ENCODE measurements around the gene ARID5B. TPM values are rescaled to one million over a fixed set of nuclear protein-coding genes. Genes with fewer than 3 reads are reported as not detected.

Gene ARID5B
- total RNA-seq, 1 donor from 2014 or later = 63.7 TPM

GRCh38 chr10:61904733-61905725, 3.5 kb downstream of the ARID5B start:
- DNase-seq (ENCODE audit: low spot score) = no peak

GRCh38 chr10:61905837-61906561, 4.5 kb downstream of the ARID5B start:
- DNase-seq (ENCODE audit: low spot score) = no peak

DNA sequence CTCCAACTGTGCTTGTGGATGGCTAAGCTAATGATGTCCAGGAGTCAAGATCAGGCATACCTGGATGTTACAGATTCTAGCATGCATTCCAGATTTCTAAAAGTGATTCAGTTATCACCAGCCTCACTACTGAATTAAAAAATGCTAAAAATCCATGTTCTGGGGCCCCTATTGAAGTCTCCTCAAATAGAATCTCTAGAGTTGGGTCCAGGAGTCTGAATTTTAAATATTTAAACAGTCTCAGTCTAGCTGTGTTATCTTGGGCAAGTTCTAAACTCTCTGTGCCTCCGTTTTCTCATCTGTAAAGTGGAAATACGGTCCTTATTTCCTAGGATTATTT, 5.0 kb downstream of the ARID5B start:
- no peak for DNase-seq (ENCODE audit: low spot score)

GRCh38 chr10:61907011-61907410, 5.5 kb downstream of the ARID5B start:
- DNase-seq (ENCODE audit: low spot score) = no peak

GRCh38 chr10:61907587-61907986, 6.1 kb downstream of the ARID5B start:
- no peak for DNase-seq (ENCODE audit: low spot score)

GRCh38 chr10:61910226-61910805, 8.8 kb downstream of the ARID5B start:
- no peak for DNase-seq (ENCODE audit: low spot score)

DNA sequence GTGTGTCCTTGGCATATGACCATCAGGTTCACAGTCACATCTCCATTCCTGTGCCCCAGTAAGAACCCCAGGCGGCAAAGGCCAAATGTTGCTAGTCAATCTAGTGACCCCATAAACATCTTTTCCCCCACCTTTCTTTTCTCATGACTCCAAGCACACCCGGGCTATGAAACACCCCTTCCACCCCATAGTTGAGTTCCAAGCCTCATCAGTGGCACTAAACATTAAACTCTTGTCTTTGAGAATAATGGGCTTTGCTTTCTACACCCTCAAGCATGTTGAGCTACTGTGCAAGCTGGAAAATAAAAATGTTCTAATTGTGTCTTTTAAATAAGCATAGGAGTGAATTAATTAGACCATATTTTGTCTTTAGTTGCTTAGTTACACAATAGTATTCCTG, 9.4 kb downstream of the ARID5B start:
- DNase-seq (ENCODE audit: low spot score) = no peak

DNA sequence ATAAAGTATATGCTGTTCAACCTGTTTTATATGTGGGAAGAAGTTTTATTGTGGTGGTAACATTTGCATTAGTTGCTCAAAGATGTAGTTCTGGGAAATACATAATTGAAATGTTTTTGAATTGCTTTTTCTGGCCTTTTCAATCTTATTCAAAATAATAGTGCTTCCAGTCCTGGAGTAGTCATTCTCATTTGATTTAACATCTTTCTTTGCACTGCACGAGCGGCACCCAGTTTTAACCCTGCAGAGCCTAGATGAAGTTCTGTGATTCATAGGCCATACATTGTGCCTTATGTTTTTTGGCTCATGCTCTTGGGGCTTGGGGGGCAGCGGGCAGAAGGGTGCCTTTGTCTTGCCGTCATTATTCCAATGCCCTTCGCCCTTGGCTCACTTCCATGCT, 9.9 kb downstream of the ARID5B start:
- no peak for DNase-seq (ENCODE audit: low spot score)

- no peak for DNase-seq (ENCODE audit: low spot score)
These were observed 11.5 kb downstream of the ARID5B start for GRCh38 chr10:61912981-61913380.

GRCh38 chr10:61918140-61918539, 16.6 kb downstream of the ARID5B start:
- DNase-seq (ENCODE audit: low spot score) = no peak

- no peak for DNase-seq (ENCODE audit: low spot score)
These were observed 17.5 kb downstream of the ARID5B start for GRCh38 chr10:61918989-61919388.

DNA sequence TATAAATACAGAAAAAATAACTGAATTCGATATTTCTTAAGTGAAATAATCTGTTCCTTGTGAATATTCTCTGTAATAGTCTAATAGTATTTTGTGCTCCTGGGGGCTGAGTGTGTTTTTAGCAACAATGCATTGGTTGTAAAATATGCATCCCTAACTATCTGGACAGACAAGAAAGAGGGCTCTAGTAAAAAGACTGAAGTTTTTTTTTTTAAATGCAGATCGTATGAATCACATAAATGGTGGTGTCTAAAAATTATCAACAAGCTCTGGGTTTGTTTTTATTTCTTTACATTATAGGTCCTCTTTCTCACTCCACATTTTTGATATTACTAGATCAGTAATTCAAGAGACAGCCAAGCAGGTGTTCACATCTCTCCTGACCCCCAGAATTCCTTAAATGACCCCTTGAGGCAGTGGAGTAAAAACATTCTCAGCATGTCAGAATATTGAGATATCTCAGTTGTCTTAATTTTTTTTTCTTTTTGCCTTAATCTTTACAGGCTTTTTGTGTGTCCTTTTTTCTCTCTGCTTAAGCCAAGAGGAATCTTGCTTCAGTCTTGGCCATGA, 18.2 kb downstream of the ARID5B start:
- no peak for DNase-seq (ENCODE audit: low spot score)

- DNase-seq (ENCODE audit: low spot score) = no peak
These were observed 19.6 kb downstream of the ARID5B start for GRCh38 chr10:61921143-61921542.

GRCh38 chr10:61923210-61923949, 21.9 kb downstream of the ARID5B start:
- DNase-seq (ENCODE audit: low spot score) = no peak

DNA sequence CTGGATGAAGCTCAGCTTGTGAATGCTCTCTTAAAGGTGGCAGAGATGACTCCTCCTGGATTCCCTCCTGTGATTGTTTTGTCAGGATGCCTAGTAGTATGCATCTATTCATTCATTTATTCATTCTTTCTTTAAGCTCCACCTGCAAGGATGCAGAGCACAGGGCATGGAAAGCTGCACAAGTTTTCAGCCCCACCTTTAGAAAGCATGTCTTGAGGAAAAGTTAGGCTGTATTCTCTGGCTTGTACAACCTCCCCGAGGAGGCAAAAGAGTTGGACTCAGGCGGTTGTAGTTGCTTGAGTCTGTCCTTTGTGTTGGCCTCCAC, 22.4 kb downstream of the ARID5B start:
- DNase-seq (ENCODE audit: low spot score) = no peak

GRCh38 chr10:61929555-61929954, 28.1 kb downstream of the ARID5B start:
- DNase-seq (ENCODE audit: low spot score) = no peak

DNA sequence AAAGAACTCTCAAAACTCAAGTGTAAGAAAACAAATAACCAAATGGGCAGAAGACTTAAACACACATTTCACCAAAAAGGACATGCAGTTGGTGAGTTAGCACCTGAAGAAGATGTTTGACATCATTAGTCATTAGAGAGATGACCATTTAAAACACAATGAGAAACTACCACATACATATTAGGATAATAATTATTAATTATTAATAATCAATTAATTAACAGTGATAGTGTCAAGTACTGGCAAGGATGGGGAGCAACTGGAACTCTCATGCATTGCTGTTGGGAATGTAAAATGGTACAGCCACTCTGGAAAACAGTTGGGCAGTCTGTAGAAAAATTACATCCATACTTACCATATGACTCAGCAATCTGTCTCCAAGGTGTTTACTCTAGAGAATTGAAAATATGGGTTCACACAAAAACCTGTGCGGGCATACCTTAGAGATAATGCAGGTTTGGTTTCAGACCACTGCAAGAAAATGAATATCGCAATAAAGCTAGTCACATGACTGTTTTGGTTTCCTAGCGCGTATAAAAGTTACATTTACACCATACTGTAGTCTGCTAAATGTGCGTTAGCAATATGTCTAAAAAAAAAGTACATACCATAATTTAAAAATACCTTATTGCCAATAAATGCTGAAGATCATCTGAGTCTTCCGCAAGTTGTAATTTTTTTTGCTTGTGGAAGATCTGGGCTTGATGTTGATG, 30.3 kb downstream of the ARID5B start:
- DNase-seq (ENCODE audit: low spot score) = no peak

- no peak for DNase-seq (ENCODE audit: low spot score)
These were observed 32.5 kb downstream of the ARID5B start for GRCh38 chr10:61933859-61934555.

- DNase-seq (ENCODE audit: low spot score) = no peak
These were observed 33.6 kb downstream of the ARID5B start for GRCh38 chr10:61935077-61935476.

DNA sequence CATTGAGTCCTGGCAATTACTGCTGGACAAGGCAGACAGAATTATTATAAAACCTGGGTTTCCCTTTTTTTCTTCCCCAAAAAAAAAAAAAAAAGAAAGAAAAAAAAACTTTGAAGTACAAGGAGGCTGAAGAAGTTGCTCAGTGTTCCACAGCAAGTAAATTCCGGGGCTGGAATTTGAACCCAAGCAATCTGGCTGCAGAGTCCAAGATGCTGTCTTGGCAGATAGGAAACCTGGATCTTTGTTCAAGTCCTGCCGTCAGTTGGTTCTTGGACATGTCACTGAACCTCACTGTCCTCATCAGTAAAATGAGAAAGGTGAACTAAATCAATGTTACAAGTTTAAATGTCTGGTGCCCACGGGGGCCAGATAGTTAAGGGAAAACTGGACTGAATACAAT, 35.3 kb downstream of the ARID5B start:
- DNase-seq (ENCODE audit: low spot score) = no peak
